GM10248 (cell line): ENCODE results near the gene APOC4.

Source experiments
- CTCF ChIA-PET: fragments of 300-600 bp; sonication (Branson Sonifier 250); formaldehyde crosslinking; extraction: SDS; loops from one replicate; lab custom pipeline; 2021; ENCODE audit warnings: antibody characterized with exemption; lab: Yijun Ruan, JAX
- POLR2A ChIA-PET: fragments of 350-650 bp; sonication (Branson Sonifier 250); formaldehyde crosslinking; extraction: SDS; loops from one replicate; lab custom pipeline; 2020; ENCODE audit warnings: antibody characterized with exemption; lab: Yijun Ruan, JAX
- DNase-seq: peaks from one replicate; pipeline ENCODE4 v3.0.0; 2012; ENCODE audit errors: extremely low spot score
- TF ChIP-seq, protein P1 (sequence below): IDR thresholded peaks from 2 replicates; pipeline ENCODE4 v1.5.1; 2012; ENCODE audit warnings: mild to moderate bottlenecking, low read depth; ENCODE audit errors: extremely low read depth, missing control alignments, control extremely low read depth

The APOC4 gene, protein sequence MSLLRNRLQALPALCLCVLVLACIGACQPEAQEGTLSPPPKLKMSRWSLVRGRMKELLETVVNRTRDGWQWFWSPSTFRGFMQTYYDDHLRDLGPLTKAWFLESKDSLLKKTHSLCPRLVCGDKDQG

DNA sequence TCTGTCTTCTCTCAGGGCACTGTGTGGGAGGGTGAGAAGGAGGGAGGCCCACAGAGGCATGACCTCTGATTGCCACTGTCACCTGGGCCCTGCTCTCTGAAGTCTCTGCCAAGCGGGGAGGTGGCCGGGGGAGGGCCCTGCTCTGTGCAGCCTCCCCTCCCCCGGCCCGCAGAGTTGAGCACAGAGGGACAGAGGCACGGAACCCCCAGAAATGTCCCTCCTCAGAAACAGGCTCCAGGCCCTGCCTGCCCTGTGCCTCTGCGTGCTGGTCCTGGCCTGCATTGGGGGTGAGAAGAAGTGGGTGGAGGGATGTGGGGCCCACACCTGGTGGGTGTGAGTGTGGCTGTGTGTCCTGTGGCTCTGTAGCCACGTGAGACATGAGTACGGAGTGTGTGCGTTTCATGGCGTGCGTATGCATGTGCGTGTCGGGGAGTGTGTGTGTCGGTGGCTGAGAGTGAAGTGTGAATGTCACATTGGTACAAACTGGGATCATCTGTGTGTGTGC lies at the start of gene APOC4:
Gene APOC4, plus strand, starts transcription at position 171 of the 505 bp plus-strand sequence. Its CDS starts 41 bp downstream, at position 212.
- DNase-seq = no peak
- TF ChIP-seq, protein P1, sequence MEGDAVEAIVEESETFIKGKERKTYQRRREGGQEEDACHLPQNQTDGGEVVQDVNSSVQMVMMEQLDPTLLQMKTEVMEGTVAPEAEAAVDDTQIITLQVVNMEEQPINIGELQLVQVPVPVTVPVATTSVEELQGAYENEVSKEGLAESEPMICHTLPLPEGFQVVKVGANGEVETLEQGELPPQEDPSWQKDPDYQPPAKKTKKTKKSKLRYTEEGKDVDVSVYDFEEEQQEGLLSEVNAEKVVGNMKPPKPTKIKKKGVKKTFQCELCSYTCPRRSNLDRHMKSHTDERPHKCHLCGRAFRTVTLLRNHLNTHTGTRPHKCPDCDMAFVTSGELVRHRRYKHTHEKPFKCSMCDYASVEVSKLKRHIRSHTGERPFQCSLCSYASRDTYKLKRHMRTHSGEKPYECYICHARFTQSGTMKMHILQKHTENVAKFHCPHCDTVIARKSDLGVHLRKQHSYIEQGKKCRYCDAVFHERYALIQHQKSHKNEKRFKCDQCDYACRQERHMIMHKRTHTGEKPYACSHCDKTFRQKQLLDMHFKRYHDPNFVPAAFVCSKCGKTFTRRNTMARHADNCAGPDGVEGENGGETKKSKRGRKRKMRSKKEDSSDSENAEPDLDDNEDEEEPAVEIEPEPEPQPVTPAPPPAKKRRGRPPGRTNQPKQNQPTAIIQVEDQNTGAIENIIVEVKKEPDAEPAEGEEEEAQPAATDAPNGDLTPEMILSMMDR = no peak
- ChIA-PET POLR2A (no interaction called here), CTCF (interaction anchor here (1.1 to 2.0 kb wide), 2 partner anchors 10 kb away, joined by 4 to 10 read pairs; no protein-coding TSS in a partner anchor)

DNA sequence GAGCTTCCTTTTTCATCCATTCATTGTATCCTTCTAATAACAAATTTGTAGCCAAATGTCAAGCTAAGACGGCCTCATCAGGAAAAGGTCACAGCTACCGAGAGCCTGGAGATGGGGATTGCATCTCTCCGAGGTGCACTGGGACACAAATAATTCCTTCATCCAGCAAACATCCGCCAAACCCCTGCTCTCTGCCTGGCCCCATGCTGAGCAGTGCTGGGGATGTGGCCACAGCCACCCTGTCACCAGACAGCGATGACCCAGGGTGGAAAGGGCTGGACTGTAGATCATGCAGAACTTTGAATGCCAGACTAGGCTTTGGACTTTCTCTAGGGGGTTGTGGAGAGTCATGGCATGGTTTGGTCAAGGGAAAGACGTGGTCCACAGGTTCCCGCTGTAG lies 49.1 kb upstream of the APOC4 start:
- POLR2A ChIA-PET = no interaction called here
- TF ChIP-seq, protein P1 = no peak
- CTCF ChIA-PET = interaction anchor here (1.0 to 1.6 kb wide), 3 partner anchors 11 to 59 kb away, joined by 5 to 10 read pairs (median 5); partner anchors contain the start of gene APOE
- no peak for DNase-seq

DNA sequence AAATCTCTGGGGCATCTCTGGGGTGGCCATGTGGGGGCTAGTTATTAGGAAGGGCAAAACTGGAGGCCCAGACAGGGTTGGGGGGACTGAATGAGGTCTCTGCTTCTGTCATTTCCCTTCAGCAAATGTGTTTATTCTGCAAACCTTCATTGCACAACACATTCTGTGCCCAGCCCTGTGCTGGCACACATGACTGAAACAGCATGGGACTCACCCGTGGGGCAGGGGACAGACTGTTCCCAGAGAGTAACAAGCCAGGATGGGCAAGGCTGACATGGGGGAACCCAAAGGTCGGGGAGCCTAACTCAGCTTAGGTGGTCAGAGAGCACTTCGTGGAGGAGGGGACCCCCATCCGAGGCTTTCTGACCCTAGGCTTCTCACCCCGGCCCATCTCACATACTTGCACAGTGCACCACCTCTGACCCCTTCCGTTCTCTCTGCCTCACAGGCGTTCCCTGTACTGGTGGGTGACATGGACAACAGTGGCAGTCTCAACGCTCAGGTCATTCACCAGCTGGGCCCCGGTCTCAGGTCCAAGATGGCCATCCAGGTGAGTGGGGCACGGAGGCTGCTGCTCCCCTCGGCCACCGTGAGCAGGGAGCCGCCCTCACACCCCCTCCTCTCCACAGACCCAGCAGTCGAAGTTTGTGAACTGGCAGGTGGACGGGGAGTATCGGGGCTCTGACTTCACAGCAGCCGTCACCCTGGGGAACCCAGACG lies 48.5 kb upstream of the APOC4 start:
- DNase-seq = no peak
- ChIA-PET POLR2A (no interaction called here), CTCF (interaction anchor here (1.6 kb wide), 1 partner anchor 10 kb away, joined by 10 read pairs; no protein-coding TSS in a partner anchor)
- TF ChIP-seq, protein P1 = no peak

DNA sequence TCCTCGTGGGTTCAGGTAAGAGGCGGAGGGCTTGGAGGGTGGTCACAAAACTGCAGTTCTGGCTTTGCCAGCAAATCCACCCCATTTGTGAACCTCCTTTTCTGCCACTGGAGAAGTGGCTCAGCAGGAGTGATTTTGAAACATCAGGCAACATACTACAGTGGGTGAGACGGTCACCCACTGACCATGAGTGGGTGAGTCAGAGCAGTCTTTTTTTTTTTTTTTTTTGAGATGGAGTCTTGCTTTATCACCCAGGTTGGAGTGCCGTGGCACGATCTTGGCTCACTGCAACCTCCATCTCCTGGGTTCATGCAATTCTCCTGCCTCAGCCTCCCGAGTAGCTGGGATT lies 48.0 kb upstream of the APOC4 start:
- CTCF ChIA-PET = no interaction called here
- TF ChIP-seq, protein P1 = no peak
- POLR2A ChIA-PET = no interaction called here
- no peak for DNase-seq

DNA sequence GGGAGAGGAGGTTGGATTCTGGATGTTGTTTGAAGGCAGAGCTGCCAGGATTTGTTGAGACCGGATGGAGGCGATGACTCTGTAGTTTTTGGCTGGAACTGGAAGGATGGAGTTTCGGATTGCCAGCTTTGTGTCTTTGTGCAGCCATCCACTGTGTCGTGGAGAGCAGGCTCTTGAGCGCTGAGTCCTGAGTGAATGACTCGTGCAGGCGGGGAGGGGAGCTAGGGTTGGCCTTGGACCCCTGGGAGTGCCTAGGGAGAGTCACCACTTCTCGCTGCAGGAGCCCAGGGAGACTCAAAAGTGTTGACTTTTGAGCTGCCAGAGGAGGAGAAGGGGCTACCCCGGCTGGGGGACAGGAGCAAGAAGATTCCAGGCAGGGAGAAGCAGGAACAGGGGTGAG lies 47.1 kb upstream of the APOC4 start:
- TF ChIP-seq, protein P1 = no peak
- ChIA-PET POLR2A (interaction anchor here (0.6 kb wide), 1 partner anchor 11 kb away, joined by 8 read pairs; the partner anchor contains the start of gene APOE), CTCF (interaction anchor here (1.4 to 2.3 kb wide), 3 partner anchors 9 to 57 kb away, joined by 3 to 9 read pairs (median 5); no protein-coding TSS in a partner anchor)
- no peak for DNase-seq

DNA sequence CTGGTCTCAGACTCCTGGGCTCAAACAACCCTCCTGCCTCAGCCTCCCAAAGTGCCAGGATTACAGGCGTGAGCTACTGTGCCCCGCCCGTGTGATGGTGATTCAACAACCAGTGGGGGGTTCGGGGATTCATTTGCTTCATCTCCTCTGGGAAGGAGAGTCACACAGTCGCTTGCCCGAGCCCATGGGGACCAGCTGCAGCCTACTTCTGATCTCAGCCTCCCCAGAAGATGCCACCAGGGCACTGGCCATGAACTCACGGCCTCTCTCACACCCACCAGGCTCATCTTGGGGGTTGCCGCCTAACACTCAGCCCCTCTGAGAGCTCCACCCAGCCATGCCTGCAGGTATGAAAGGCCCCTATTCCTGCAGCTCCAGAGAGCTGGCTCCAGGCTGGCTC lies 44.2 kb upstream of the APOC4 start:
- CTCF ChIA-PET = no interaction called here
- no peak for DNase-seq
- POLR2A ChIA-PET = no interaction called here
- TF ChIP-seq, protein P1 = no peak
